HepG2 (cell line): Measurements from ENCODE around the gene SCMH1. TPM values are rescaled to one million over a fixed set of nuclear protein-coding genes. Genes with fewer than 3 reads are reported as not detected.

ENCODE experiments used
- ZNF337 ChIP-seq: sonication (generic); formaldehyde crosslinking; IDR thresholded peaks from 2 replicates; pipeline ENCODE4 v1.5.1; 2020; ENCODE audit warnings: missing genetic modification reagents, low read depth, mild to moderate bottlenecking, borderline replicate concordance
- polyA plus RNA-seq, 8 experiments: library from polyadenylated mRNA; depleted of rRNA in 3 of 8; stranded (reverse) in 7 of 8; unstranded in 1 of 8; fragments of >200 nt; fragmentation: Illumina TruSeq in 4 of 8; extraction: Trizol in 4 of 8; gene quantifications; 2 replicates each; pipeline versions ENCODE4 v1.2.1 to v1.2.3, GENCODE V29; 2011 to 2016; ENCODE audit warnings: low read depth in 4 of 8, missing spikeins in 1 of 8, mixed read lengths in 1 of 8; ENCODE audit not compliant: insufficient read depth in 1 of 8
- total RNA-seq, 5 experiments: library from RNA; depleted of rRNA; stranded (reverse); fragments of >200 nt; fragmentation: Illumina TruSeq; extraction: Trizol; gene quantifications; 2 replicates each; pipeline ENCODE4 v1.2.3, GENCODE V29; 2016; ENCODE audit warnings: low read depth in 1 of 5
- TF ChIP-seq, protein P1 (sequence below): sonication (generic); formaldehyde crosslinking; IDR thresholded peaks from 2 replicates; pipeline ENCODE4 v1.8.0; 2022; ENCODE audit warnings: mild to moderate bottlenecking, missing genetic modification reagents; ENCODE audit not compliant: insufficient replicate concordance
- TF ChIP-seq, protein P2 (sequence below): sonication (generic); formaldehyde crosslinking; IDR thresholded peaks from 2 replicates; pipeline ENCODE4 v1.5.0; 2020; ENCODE audit warnings: mild to moderate bottlenecking, missing genetic modification reagents
- TF ChIP-seq, protein P3 (sequence below): sonication (generic); formaldehyde crosslinking; IDR thresholded peaks from 2 replicates; pipeline ENCODE4 v1.4.0; 2020; ENCODE audit warnings: mild to moderate bottlenecking, missing genetic modification reagents
- TF ChIP-seq, protein P4 (sequence below): sonication (generic); formaldehyde crosslinking; IDR thresholded peaks from 2 replicates; pipeline ENCODE4 v1.4.0; 2020; ENCODE audit warnings: missing genetic modification reagents
- TF ChIP-seq, protein P5 (sequence below): sonication (generic); formaldehyde crosslinking; IDR thresholded peaks from 2 replicates; pipeline ENCODE4 v1.5.0; 2020; ENCODE audit warnings: missing genetic modification reagents

Gene SCMH1
- total and polyA plus RNA-seq, 2 of the 13 experiments (the other 11 are each of a cell fraction or from before 2014, with no cell fraction given), result 41.8 to 52.6 TPM

DNA sequence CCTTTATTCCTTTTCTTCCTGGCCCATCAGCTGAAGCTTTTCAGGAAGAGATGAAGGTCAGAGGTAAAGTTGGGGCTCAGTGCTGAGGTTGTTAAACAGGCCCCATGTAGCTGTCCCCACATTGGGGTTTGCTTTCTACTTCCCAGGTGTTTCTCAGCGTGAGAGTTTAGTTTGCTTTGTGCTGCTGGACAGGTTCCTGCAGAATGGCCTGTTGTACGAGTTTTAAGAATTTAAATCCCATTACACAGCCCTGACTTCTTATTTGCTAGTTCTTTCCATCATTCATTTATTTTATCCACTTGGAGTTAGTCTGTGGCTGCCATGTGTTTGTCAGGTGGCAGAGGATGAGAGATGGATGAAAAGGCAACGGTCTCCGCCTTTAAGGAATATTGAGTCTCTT lies 243.4 kb downstream of the SCMH1 start (continued):
- TF ChIP-seq, protein P1, sequence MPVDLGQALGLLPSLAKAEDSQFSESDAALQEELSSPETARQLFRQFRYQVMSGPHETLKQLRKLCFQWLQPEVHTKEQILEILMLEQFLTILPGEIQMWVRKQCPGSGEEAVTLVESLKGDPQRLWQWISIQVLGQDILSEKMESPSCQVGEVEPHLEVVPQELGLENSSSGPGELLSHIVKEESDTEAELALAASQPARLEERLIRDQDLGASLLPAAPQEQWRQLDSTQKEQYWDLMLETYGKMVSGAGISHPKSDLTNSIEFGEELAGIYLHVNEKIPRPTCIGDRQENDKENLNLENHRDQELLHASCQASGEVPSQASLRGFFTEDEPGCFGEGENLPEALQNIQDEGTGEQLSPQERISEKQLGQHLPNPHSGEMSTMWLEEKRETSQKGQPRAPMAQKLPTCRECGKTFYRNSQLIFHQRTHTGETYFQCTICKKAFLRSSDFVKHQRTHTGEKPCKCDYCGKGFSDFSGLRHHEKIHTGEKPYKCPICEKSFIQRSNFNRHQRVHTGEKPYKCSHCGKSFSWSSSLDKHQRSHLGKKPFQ (CRISPR knock-in tag), result no peak
- TF ChIP-seq, protein P2, sequence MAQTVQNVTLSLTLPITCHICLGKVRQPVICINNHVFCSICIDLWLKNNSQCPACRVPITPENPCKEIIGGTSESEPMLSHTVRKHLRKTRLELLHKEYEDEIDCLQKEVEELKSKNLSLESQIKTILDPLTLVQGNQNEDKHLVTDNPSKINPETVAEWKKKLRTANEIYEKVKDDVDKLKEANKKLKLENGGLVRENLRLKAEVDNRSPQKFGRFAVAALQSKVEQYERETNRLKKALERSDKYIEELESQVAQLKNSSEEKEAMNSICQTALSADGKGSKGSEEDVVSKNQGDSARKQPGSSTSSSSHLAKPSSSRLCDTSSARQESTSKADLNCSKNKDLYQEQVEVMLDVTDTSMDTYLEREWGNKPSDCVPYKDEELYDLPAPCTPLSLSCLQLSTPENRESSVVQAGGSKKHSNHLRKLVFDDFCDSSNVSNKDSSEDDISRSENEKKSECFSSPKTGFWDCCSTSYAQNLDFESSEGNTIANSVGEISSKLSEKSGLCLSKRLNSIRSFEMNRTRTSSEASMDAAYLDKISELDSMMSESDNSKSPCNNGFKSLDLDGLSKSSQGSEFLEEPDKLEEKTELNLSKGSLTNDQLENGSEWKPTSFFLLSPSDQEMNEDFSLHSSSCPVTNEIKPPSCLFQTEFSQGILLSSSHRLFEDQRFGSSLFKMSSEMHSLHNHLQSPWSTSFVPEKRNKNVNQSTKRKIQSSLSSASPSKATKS (CRISPR knock-in tag), result no peak
- TF ChIP-seq, protein P3, sequence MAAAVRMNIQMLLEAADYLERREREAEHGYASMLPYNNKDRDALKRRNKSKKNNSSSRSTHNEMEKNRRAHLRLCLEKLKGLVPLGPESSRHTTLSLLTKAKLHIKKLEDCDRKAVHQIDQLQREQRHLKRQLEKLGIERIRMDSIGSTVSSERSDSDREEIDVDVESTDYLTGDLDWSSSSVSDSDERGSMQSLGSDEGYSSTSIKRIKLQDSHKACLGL, result no peak
- TF ChIP-seq, protein P4, sequence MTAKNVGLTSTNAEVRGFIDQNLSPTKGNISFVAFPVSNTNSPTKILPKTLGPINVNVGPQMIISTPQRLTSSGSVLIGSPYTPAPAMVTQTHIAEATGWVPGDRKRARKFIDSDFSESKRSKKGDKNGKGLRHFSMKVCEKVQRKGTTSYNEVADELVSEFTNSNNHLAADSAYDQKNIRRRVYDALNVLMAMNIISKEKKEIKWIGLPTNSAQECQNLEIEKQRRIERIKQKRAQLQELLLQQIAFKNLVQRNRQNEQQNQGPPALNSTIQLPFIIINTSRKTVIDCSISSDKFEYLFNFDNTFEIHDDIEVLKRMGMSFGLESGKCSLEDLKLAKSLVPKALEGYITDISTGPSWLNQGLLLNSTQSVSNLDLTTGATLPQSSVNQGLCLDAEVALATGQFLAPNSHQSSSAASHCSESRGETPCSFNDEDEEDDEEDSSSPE (CRISPR knock-in tag), result no peak
- no peak for TF ChIP-seq ZNF337 (CRISPR knock-in tag)
- TF ChIP-seq, protein P5, sequence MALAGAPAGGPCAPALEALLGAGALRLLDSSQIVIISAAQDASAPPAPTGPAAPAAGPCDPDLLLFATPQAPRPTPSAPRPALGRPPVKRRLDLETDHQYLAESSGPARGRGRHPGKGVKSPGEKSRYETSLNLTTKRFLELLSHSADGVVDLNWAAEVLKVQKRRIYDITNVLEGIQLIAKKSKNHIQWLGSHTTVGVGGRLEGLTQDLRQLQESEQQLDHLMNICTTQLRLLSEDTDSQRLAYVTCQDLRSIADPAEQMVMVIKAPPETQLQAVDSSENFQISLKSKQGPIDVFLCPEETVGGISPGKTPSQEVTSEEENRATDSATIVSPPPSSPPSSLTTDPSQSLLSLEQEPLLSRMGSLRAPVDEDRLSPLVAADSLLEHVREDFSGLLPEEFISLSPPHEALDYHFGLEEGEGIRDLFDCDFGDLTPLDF, result no peak
